GM13976 (cell line): ENCODE data around the gene RASGEF1B.

Experiments used
- DNase-seq: peaks from one replicate; pipeline ENCODE4 v3.0.0; 2012; ENCODE audit warnings: low spot score
- in situ Hi-C: fragments of 300-500 bp; cut with MboI; formaldehyde crosslinking; loops from one replicate; pipeline ENCODE4 v1.12.0; 2022; ENCODE audit warnings: low sequenced_read_pairs, mixed read lengths, inconsistent platforms; ENCODE audit not compliant: unreplicated experiment
- TF ChIP-seq, protein P1 (sequence below): IDR thresholded peaks from 2 replicates; pipeline ENCODE4 v1.5.1; 2012; ENCODE audit warnings: borderline replicate concordance, mild to moderate bottlenecking; ENCODE audit not compliant: insufficient read depth; ENCODE audit errors: extremely low read depth, missing control alignments, control extremely low read depth

Gene RASGEF1B

DNA sequence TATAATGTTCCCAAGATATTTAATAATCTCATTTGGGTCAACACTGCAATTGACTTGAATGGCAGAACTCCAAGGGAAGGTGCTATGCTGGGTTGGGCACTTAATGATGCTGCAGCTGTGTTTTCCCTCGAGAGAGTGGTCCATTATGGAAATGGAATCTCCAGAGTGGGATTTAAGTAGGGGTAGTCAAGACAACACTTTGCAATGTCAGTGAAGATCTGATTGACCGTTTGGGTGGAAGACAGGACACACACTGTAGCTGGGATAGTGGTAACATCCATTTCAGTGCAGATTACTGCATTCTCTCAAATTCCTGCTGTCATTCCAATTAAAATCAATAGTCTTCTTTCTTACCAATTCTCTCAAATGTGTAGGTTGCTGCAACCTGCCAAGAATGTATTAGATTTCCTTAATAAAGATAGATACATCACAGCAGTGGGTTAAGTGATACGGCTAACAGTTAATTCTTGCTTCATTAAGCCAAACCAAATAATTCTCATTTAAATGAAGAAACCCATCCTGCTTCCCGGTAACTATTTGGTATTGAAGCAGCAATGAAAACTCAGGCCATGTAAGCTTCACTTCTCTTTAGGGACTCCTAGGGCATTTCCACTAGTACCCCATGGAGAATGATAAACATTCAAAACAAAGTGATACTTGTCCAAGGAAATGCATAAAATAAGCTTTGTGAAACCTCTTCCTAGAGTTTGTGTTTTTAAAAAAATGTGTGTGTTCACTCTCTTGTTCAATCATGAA lies 40.5 kb upstream of the RASGEF1B start:
- in situ Hi-C loops, result no loop called here
- no peak for DNase-seq
- TF ChIP-seq, protein P1, sequence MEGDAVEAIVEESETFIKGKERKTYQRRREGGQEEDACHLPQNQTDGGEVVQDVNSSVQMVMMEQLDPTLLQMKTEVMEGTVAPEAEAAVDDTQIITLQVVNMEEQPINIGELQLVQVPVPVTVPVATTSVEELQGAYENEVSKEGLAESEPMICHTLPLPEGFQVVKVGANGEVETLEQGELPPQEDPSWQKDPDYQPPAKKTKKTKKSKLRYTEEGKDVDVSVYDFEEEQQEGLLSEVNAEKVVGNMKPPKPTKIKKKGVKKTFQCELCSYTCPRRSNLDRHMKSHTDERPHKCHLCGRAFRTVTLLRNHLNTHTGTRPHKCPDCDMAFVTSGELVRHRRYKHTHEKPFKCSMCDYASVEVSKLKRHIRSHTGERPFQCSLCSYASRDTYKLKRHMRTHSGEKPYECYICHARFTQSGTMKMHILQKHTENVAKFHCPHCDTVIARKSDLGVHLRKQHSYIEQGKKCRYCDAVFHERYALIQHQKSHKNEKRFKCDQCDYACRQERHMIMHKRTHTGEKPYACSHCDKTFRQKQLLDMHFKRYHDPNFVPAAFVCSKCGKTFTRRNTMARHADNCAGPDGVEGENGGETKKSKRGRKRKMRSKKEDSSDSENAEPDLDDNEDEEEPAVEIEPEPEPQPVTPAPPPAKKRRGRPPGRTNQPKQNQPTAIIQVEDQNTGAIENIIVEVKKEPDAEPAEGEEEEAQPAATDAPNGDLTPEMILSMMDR, result no peak

DNA sequence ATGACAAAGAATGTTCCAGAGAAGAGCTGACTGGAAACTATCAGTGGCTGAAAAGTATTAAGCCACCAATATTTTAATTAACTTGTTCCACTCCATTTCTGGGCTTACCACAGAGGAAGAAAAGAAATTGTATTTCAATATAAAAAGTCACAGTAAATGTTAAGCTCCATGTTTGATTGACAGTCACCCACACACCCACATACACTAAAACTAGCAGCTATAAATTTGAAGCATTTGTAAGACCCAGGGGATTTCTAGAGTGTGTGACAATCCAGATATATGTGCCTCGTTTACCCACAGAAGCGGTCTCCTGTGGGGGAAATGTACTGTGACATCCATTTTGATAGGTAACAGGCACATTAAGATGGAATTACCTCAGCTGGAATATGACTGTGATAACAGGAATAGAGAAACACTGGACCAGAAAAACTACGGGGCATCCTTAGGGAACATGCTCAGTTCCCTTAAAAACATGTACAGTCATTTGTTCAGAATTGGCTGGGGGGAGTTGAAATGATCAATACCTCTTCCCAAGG lies 39.0 kb upstream of the RASGEF1B start:
- in situ Hi-C loops, result no loop called here
- TF ChIP-seq, protein P1, result no peak
- DNase-seq, result no peak

- in situ Hi-C loops, result no loop called here
- TF ChIP-seq, protein P1, result no peak
- no peak for DNase-seq
Measured at GRCh38 chr4:81509822-81510221, 38.1 kb upstream of the RASGEF1B start.

- in situ Hi-C loops, result no loop called here
- no peak for DNase-seq
- TF ChIP-seq, protein P1, result no peak
Measured at GRCh38 chr4:81509191-81509590, 37.5 kb upstream of the RASGEF1B start.

DNA sequence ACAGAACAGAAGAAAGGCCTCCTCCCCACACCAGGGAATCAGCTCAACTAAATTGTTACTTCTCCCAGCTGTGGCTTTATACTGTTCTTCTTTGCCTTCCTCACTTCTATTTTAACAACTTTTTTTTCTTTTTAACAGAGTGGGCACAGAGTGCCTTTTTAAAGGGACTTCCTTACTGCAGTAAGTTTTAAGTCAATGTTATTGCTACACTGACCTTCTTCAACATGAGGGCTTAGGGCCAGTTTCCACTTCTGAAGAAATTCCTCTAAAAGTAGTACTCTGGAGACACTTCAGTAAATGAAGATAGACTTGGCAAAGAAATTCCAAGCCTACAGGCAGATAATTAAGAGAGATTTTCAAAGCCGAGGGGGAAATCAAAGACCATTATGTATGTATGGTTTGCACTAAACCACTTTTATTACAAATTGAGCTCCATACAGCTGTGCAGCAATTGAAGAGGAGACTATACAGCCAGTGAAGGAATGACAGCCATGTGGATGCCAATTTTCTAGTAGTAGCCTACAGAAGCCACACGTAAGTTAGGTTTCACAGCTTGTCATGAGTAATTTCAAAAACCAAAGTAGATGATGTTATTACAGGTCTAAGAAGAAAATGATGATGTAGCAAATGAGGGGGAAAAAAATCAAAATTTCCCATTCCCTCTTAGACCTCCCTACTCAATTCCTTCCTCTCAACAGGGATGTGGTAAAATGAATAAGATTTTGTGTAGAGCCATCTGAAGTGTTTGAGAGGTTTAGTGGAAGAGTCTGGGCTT lies 36.9 kb upstream of the RASGEF1B start:
- TF ChIP-seq, protein P1, result no peak
- no peak for DNase-seq
- in situ Hi-C loops, result no loop called here

GRCh38 chr4:81507530-81507929 lies 35.8 kb upstream of the RASGEF1B start:
- TF ChIP-seq, protein P1, result no peak
- in situ Hi-C loops, result no loop called here
- DNase-seq, result no peak
